ENCODE results near the gene FHOD3.

FHOD3 gene

GRCh38 chr18:36281936-36282335 is 15.6 kb upstream of the FHOD3 start:
- TF ChIP-seq SIN3A (IDR thresholded peaks at IDR 0.05; ENCODE audit: borderline replicate concordance, insufficient read depth, low read length) (no peak), REST (IDR thresholded peaks at IDR 0.05; ENCODE audit: insufficient read depth in 1 of 2, low read depth in 2 of 2, low read length in 2 of 2) (no peak), FOXP2 (optimal IDR thresholded peaks at IDR 0.05; ENCODE audit: borderline replicate concordance, extremely low read depth, extremely low read length, insufficient read depth) (no peak), POLR2AphosphoS5 (IDR thresholded peaks at IDR 0.05; ENCODE audit: low read depth, low read length) (no peak)

- no peak for TF ChIP-seq FOXP2 (optimal IDR thresholded peaks at IDR 0.05; ENCODE audit: borderline replicate concordance, extremely low read depth, extremely low read length, insufficient read depth)
- TF ChIP-seq TAF1 (IDR thresholded peaks at IDR 0.05; ENCODE audit: borderline replicate concordance, insufficient read depth, low read length), result no peak
- TF ChIP-seq SIN3A (IDR thresholded peaks at IDR 0.05; ENCODE audit: borderline replicate concordance, insufficient read depth, low read length), result no peak
- TF ChIP-seq POLR2AphosphoS5 (IDR thresholded peaks at IDR 0.05; ENCODE audit: low read depth, low read length), result no peak
- TF ChIP-seq REST (IDR thresholded peaks at IDR 0.05; ENCODE audit: insufficient read depth in 1 of 2, low read depth in 2 of 2, low read length in 2 of 2), result no peak
Measured at GRCh38 chr18:36283448-36283847, 14.1 kb upstream of the FHOD3 start.

- TF ChIP-seq FOXP2 (optimal IDR thresholded peaks at IDR 0.05; ENCODE audit: borderline replicate concordance, extremely low read depth, extremely low read length, insufficient read depth), result no peak
- TF ChIP-seq POLR2AphosphoS5 (IDR thresholded peaks at IDR 0.05; ENCODE audit: low read depth, low read length), result no peak
- TF ChIP-seq SIN3A (IDR thresholded peaks at IDR 0.05; ENCODE audit: borderline replicate concordance, insufficient read depth, low read length), result no peak
- TF ChIP-seq REST (IDR thresholded peaks at IDR 0.05; ENCODE audit: insufficient read depth in 1 of 2, low read depth in 2 of 2, low read length in 2 of 2), result no peak
- no peak for TF ChIP-seq TAF1 (IDR thresholded peaks at IDR 0.05; ENCODE audit: borderline replicate concordance, insufficient read depth, low read length)
Measured at GRCh38 chr18:36284268-36284667, 13.2 kb upstream of the FHOD3 start.

- TF ChIP-seq SIN3A (IDR thresholded peaks at IDR 0.05; ENCODE audit: borderline replicate concordance, insufficient read depth, low read length) (no peak), FOXP2 (optimal IDR thresholded peaks at IDR 0.05; ENCODE audit: borderline replicate concordance, extremely low read depth, extremely low read length, insufficient read depth) (no peak), TAF1 (IDR thresholded peaks at IDR 0.05; ENCODE audit: borderline replicate concordance, insufficient read depth, low read length) (no peak), REST (IDR thresholded peaks at IDR 0.05; ENCODE audit: insufficient read depth in 1 of 2, low read depth in 2 of 2, low read length in 2 of 2) (no peak), POLR2AphosphoS5 (IDR thresholded peaks at IDR 0.05; ENCODE audit: low read depth, low read length) (no peak)
Measured at GRCh38 chr18:36284671-36285295, 12.7 kb upstream of the FHOD3 start.

- no peak for TF ChIP-seq TAF1 (IDR thresholded peaks at IDR 0.05; ENCODE audit: borderline replicate concordance, insufficient read depth, low read length)
- no peak for TF ChIP-seq FOXP2 (optimal IDR thresholded peaks at IDR 0.05; ENCODE audit: borderline replicate concordance, extremely low read depth, extremely low read length, insufficient read depth)
- TF ChIP-seq POLR2AphosphoS5 (IDR thresholded peaks at IDR 0.05; ENCODE audit: low read depth, low read length), result no peak
- TF ChIP-seq SIN3A (IDR thresholded peaks at IDR 0.05; ENCODE audit: borderline replicate concordance, insufficient read depth, low read length), result no peak
- no peak for TF ChIP-seq REST (IDR thresholded peaks at IDR 0.05; ENCODE audit: insufficient read depth in 1 of 2, low read depth in 2 of 2, low read length in 2 of 2)
Measured at GRCh38 chr18:36287653-36288052, 9.9 kb upstream of the FHOD3 start.

All from PFSK-1 (cell line).